LNCaP clone FGC (cell line): ENCODE results near the gene KIAA1958.
"Not testable (repeated sequence)": the region's sequence is repeated elsewhere in the genome, so short reads cannot be mapped to it uniquely, and the experiment has no call there.

Source experiments
- DNase-seq: peaks from one replicate; pipeline ENCODE4 v3.0.0-alpha.2; 2011; ENCODE audit warnings: low read depth
- H3K4me3 ChIP-seq: 2 replicates; pipeline ENCODE4 v1.5.1; 2011; ENCODE audit warnings: mild to moderate bottlenecking, low read depth, low read length, control low read depth
- TF ChIP-seq, protein P1 (sequence below): IDR thresholded peaks from 2 replicates; pipeline ENCODE4 v1.5.1; 2012; ENCODE audit warnings: mild to moderate bottlenecking; ENCODE audit not compliant: control insufficient read depth, insufficient read depth; ENCODE audit errors: extremely low read depth

Gene KIAA1958

GRCh38 chr9:112582371-112583262, 96.0 kb downstream of the KIAA1958 start:
- no peak for DNase-seq
- TF ChIP-seq, protein P1, sequence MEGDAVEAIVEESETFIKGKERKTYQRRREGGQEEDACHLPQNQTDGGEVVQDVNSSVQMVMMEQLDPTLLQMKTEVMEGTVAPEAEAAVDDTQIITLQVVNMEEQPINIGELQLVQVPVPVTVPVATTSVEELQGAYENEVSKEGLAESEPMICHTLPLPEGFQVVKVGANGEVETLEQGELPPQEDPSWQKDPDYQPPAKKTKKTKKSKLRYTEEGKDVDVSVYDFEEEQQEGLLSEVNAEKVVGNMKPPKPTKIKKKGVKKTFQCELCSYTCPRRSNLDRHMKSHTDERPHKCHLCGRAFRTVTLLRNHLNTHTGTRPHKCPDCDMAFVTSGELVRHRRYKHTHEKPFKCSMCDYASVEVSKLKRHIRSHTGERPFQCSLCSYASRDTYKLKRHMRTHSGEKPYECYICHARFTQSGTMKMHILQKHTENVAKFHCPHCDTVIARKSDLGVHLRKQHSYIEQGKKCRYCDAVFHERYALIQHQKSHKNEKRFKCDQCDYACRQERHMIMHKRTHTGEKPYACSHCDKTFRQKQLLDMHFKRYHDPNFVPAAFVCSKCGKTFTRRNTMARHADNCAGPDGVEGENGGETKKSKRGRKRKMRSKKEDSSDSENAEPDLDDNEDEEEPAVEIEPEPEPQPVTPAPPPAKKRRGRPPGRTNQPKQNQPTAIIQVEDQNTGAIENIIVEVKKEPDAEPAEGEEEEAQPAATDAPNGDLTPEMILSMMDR, result no peak
- no peak overlapping the region for H3K4me3 ChIP-seq

- DNase-seq, result no peak
- no peak overlapping the region for H3K4me3 ChIP-seq
- TF ChIP-seq, protein P1, result no peak
Observed at GRCh38 chr9:112586599-112587155, 100.0 kb downstream of the KIAA1958 start.

GRCh38 chr9:112591875-112592274, 105.2 kb downstream of the KIAA1958 start:
- DNase-seq, H3K4me3 ChIP-seq: not testable (repeated sequence)

DNA sequence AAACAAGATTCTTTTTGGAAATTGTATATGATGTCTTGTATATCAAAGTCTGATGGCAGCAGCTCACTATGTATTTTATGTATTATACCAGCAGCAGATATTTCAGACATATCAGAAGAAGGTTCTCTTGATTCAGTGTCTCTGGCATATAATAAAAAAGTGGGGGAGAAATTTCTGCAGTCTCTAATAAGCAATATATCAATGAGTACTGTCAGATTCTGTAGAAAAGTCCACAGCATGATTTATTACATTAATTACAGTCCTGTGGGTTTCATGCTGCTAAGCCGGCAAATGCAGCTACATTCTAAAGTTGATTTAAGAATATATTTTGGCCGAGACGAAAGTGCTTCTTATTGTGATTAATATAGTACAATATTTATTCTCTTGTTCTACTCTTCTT, 113.1 kb downstream of the KIAA1958 start:
- H3K4me3 ChIP-seq, result no peak overlapping the region
- TF ChIP-seq, protein P1, result no peak
- DNase-seq, result no peak

DNA sequence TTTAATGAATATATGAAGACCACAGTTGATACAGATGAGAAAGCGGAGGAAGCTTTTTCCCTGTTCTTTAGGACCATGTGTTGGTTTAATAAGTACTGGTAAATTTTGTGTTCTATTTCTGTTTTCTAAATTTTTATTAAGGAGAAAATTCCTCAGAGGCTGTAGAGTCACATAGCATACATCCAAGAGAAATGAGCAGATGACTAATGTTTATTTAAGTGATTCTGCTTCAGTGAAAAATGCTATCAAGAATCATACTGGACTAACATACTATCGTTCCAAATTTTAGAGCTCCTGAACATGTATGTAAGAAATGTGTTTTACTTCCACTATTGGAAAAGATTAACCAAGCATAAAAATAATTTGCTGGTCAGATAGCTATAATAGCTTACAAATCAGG, 115.0 kb downstream of the KIAA1958 start:
- H3K4me3 ChIP-seq, result no peak overlapping the region
- no peak for DNase-seq
- TF ChIP-seq, protein P1, result no peak

DNA sequence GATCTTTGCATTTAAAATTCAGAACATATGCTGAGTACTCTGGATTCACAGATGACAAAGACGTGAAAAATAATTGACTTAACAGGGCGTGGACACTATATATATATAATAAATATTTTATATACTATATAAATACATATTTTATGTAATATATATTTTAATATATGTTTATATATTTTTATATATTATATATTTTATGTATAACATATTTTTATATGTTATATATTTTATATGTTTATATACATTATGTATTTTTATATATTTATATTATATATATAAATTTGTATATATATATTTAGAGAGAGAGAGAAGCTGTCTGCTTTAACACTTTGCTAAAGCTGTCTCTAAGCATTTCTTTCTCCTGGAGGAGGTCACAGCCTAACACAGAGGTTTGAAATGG, 118.2 kb downstream of the KIAA1958 start:
- TF ChIP-seq, protein P1, result no peak
- no peak for DNase-seq
- H3K4me3 ChIP-seq, result no peak overlapping the region

- TF ChIP-seq, protein P1, result no peak
- DNase-seq, result no peak
- no peak overlapping the region for H3K4me3 ChIP-seq
Observed at GRCh38 chr9:112605518-112605917, 118.9 kb downstream of the KIAA1958 start.
